Umbilical cord (tissue), 2 donors: ENCODE data around the gene ZNF816. TPM values are rescaled to one million over a fixed set of nuclear protein-coding genes. Genes with fewer than 3 reads are reported as not detected.
"Not testable (repeated sequence)": the region's sequence is repeated elsewhere in the genome, so short reads cannot be mapped to it uniquely, and the experiment has no call there.

Source experiments
- DNase-seq: peaks from one replicate; pipeline ENCODE4 v3.0.0-alpha.2; 2015; ENCODE audit warnings: low spot score
- total RNA-seq: library from RNA; depleted of rRNA; stranded (reverse); fragments of >200 nt; gene quantifications from one replicate; pipeline ENCODE4 v1.2.3, GENCODE V29; 2014; ENCODE audit warnings: low replicate concordance; ENCODE audit not compliant: insufficient read depth

ZNF816 gene
- total RNA-seq, 1 donor from 2014 or later = 8.9 TPM

DNA sequence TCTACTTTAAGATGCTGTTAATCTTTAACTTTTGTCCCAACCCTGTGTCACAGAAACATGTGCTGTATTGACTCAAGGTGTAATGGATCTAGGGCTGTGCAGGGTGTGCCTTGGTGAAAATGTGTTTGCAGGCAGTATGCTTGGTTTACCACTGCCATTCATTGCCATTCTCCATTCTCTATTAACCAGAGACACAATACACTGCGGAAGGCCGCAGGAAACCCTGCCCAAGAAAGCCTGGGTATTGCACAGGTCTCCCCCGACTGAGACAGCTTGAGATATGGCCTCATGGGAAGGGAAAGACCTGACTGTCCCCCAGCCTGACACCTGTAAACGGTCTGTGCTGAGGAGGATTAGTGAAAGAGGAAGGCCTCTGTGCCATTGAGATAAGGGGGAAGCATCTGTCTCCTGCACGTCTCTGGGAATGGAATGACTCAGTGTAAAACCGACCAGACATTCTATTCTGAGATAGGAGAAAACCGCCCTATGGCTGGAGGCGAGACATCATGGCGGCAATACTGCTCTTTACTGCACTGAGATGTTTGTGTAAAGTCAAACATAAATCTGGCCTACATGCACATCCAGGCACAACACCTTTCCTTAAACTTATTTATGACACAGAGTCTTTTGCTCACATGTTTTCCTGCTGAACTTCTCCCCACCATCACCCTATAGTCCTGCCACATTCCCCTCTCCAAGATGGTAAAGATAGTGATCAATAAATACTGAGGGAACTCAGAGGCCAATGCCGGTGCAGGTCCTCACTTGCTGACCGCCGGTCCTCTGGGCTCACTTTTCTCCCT is 26.3 kb downstream of the ZNF816 start:
- peak; percentile 58 for DNase-seq

DNA sequence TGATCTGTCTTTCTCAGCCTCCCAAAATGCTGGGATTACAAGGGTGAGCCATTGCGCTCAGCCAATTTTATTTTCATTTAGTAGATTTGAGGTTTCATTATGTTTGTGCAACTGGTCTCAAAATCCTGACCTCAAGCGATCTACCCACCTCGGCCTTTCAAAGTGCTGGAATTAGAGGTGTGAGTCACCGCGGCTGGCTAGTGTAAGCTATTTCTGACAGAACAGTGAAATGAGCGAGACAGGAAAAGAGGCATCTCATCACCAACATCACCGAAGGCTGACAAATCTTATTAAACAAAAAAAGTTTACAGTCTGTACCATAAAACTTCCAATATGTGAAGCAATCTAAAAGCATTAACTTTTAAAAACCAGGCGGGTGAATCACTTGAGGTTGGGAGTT is 27.2 kb downstream of the ZNF816 start:
- DNase-seq = peak; percentile 37

DNA sequence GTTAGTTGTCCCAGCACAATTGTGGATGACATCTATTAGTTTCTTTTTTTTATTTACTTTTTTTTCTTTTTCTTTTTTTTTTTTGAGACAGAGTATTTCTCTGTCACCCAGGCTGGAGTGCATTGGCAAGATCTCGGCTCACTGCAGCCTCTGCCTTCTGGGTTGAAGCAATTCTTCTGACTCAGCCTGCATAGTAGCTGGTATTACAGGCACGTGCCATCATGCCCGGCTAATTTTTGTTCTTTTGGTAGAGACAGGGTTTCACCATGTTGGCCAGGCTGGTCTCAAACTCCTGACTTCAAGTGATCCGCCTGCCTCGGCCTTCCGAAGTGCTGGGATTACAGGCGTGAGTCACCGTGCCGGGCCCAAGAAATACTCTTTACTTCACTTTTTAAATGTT is 38.0 kb downstream of the ZNF816 start:
- DNase-seq = not testable (repeated sequence)

DNA sequence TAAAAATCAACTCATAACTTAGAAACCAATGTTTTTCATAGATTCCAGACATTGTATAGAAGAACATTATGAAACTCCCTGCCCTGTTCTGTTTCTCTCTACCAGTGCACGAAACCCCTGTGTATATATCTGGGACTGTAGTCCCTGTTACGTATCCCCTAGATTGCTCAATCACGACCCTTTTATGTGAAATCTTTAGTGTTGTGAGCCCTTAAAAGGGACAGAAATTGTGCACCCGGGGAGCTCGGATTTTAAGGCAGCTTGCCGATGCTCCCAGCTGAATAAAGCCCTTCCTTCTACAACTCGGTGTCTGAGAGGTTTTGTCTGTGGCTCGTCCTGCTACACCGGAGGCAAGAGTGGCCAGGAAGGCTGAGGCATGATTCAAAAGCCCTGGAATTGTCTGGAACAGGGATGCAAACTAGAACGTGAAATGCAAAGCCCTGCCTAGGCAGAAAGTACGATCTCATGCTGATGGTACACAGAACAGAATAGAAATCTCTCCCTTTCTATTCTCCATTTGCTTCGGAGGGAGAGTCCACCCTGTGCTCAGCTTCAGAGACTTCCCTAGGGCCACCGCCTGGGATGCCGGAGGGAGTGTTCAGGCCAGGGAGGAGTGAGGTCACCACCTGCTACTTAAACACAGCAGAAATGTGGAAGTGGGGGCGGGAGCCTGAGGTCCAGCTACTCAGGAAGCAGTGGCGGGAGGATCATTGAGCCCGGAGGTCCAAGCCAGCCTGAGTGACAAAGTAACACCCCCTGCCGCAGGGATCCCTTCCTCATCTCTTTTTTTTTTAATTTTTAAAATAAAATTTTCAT is 38.7 kb downstream of the ZNF816 start:
- DNase-seq = peak; percentile 63

DNA sequence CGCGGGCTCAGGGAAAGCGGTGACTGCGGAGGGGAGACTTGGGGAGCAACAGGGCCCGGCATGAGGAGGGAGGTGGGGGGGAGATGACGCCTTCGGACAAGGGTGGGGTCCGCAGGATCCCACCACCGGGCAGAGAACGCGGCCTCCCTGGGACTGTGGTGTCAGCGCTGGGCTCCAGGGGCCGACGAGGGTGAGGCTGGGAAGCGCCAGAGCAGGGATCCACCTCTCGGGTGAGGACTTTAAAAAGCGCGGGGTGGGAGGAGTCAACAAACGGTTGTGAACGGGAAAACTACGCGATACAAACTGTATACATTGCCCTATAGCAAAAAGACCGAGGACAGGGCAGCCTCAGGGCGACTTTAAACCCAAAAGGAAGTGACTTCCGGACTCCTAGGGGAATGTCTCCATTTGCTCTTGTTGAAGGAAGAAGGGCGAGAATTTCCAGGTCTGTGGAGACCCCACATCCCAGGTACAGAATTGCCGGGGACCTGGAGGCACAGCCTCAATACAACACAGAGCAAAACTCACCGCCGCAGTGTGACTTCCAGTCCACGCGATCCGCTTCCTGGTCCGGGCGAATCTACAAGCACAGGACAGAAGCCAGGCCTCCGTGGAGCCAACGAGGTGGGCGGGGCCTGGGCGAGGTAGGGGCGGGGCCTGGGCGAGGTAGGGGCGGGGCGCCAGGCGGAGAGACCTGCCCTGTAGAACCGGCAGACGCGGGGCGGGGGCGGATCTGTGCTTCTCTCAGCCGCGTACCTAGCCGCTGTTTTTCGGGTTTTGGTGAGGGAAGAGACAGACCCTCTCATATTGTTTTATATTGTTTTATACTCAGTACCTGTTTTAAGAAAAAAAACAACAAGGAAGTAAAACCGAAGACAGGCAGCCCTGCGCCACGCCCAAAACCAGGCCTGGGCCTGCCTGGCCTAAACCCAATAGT is 39.6 kb downstream of the ZNF816 start, which contains the start of gene ZNF888:
TSS of gene ZNF888 (minus strand) at position 588 of the 937 bp plus-strand sequence. CDS start 5,555 bp downstream, outside the sequence.
- peak; percentile 90 for DNase-seq

DNA sequence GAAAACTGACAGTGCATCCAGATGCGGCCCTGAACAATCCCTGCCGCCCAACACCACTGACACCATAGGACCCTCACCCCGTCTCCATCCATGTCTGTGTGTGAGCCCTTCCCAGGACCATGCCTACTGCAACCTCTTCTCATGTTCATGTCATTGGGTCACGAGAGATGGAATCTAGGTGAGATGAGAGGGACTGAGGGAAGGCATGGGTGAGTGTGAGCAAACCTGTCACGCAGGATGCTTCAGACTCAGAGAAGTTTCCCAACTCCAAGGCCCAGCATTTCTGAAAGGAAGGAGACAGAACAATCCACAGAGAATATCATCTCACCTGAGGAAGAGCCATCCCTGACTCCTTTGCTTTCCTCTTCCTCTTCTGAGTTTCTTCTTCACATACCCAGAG is 45.1 kb downstream of the ZNF816 start:
- DNase-seq = no peak

DNA sequence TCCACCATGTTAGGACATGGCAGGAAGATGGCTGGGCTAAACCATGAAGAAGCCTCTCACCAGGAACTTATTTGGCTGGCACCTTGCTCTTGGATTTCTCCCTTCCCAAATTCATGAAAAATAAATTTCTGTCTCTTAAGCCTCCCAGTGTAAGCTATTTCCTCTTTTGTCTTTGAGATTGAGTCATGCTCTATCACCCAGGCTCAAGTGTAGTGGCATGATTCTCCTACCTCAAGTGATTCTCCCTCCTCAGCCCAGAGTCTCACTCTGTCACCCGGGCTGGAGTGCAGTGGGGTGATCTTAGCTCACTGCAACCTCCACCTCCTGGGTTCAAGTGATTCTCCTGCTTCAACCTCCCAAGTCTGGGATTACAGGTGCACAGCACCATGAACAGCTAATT is 52.0 kb downstream of the ZNF816 start:
- DNase-seq = no peak

DNA sequence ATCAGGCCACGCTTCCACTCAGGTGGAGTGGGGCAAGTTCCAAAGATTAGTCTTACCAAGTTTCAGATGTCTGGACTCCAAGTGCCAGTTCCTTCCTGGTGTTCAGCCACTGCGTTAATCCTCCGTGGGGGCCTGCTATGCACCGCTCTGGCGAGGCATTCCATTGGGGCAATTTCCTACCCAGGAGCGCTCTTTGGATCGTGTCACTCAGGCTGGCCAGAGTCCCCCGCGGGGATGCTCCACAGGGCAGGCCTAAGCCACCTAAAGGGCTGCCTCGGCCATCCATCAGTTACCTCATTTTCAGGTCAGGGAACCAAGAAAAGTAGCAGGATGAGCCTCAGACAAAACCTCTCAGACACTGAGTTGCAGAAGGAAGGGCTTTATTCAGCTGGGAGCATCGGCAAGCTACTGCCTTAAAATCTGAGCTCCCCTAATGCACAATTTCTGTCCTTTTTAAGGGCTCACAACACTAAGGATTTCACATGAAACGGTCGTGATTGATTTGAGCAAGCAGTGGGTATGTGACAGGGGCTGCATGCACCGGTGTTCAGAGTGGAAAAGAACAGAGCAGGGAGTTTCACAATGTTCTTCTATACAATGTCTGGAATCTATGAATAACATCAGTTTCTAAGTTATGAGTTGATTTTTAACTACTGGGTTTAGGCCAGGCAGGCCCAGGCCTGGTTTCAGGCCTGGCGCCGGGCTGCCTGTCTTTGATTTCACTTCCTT is 58.5 kb downstream of the ZNF816 start:
- not testable (repeated sequence) for DNase-seq

DNA sequence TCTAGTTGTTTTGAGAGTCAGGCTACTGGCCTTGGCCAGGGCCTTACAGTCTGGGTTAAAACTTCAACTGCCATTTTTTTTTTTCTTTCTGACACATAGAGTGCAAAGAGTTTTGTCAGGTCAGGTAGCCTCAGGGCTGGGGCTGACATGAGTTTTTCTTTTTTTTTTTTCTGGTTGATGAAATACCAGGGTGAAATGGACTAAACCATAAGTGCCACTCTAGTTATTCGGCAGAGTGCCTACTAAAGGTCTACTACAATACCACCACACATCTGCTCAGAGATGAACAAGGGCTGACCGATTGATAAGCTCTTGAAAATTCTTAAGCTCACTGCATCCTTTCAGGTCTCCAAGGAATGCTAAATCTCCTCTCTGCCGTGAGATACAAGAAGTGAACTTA is 60.8 kb downstream of the ZNF816 start:
- no peak for DNase-seq

Other genes starting within 250 kb of the ZNF816 start
- 15.2 TPM for gene ZNF611, start 227.8 kb downstream of the ZNF816 start, total RNA-seq
- gene ZNF600, start 176.1 kb downstream of the ZNF816 start, total RNA-seq = 35.2 TPM
- gene ZNF28, start 141.2 kb downstream of the ZNF816 start, total RNA-seq = 26.5 TPM
- gene ZNF468, start 105.3 kb downstream of the ZNF816 start, total RNA-seq = 22.1 TPM
- 13.0 TPM for gene ZNF320, start 65.2 kb downstream of the ZNF816 start, total RNA-seq
- gene ZNF888, start 39.5 kb downstream of the ZNF816 start, total RNA-seq = 7.0 TPM
- gene ERVV-1, start 51.0 kb upstream of the ZNF816 start, total RNA-seq = 2.4 TPM
- gene ERVV-2, start 81.9 kb upstream of the ZNF816 start, total RNA-seq = 2.9 TPM
- gene ZNF160, start 140.5 kb upstream of the ZNF816 start, total RNA-seq = 39.0 TPM
- 14.9 TPM for gene ZNF415, start 170.0 kb upstream of the ZNF816 start, total RNA-seq
- 8.2 TPM for gene ZNF347, start 196.2 kb upstream of the ZNF816 start, total RNA-seq
- gene ZNF665, start 230.5 kb upstream of the ZNF816 start, total RNA-seq = 9.9 TPM